GM19452 (cell line): ENCODE measurements around the gene SKOR1.

ENCODE experiments used
- ATAC-seq: cut with Tn5 transposase; IDR thresholded peaks from one replicate; pipeline ENCODE4 v1.9.1; 2021; ENCODE audit not compliant: unreplicated experiment

SKOR1 gene

GRCh38 chr15:67794832-67795574 is 30.3 kb upstream of the SKOR1 start:
- ATAC-seq = no peak

GRCh38 chr15:67796196-67797127 is 28.8 kb upstream of the SKOR1 start:
- ATAC-seq = no peak

GRCh38 chr15:67799801-67800205 is 25.5 kb upstream of the SKOR1 start:
- ATAC-seq = no peak

- ATAC-seq = no peak
These were observed 24.2 kb upstream of the SKOR1 start for GRCh38 chr15:67801142-67801541.

GRCh38 chr15:67801926-67802914 is 23.1 kb upstream of the SKOR1 start:
- ATAC-seq = no peak

- no peak for ATAC-seq
These were observed 22.0 kb upstream of the SKOR1 start for GRCh38 chr15:67803299-67803698.

- ATAC-seq = no peak
These were observed 21.1 kb upstream of the SKOR1 start for GRCh38 chr15:67803996-67804843.

- no peak for ATAC-seq
These were observed 20.2 kb upstream of the SKOR1 start for GRCh38 chr15:67805008-67805665.

- ATAC-seq = no peak
These were observed 19.4 kb upstream of the SKOR1 start for GRCh38 chr15:67805666-67806516.

GRCh38 chr15:67806536-67806935 is 18.8 kb upstream of the SKOR1 start:
- ATAC-seq = no peak

GRCh38 chr15:67807141-67807540 is 18.2 kb upstream of the SKOR1 start:
- ATAC-seq = no peak

- no peak for ATAC-seq
These were observed 17.5 kb upstream of the SKOR1 start for GRCh38 chr15:67807836-67808235.

- ATAC-seq = no peak
These were observed 16.5 kb upstream of the SKOR1 start for GRCh38 chr15:67808821-67809220.

GRCh38 chr15:67809441-67809840 is 15.9 kb upstream of the SKOR1 start:
- ATAC-seq = no peak

GRCh38 chr15:67809866-67810265 is 15.4 kb upstream of the SKOR1 start:
- ATAC-seq = no peak

- no peak for ATAC-seq
These were observed 13.1 kb upstream of the SKOR1 start for GRCh38 chr15:67812241-67812644.

GRCh38 chr15:67813104-67813634 is 12.1 kb upstream of the SKOR1 start:
- ATAC-seq = no peak

GRCh38 chr15:67815036-67815592 is 10.2 kb upstream of the SKOR1 start:
- ATAC-seq = no peak
